ENCODE results near the gene CRABP1. TPM values are rescaled to one million over a fixed set of nuclear protein-coding genes. Genes with fewer than 3 reads are reported as not detected.

CRABP1 gene
- total RNA-seq, 2 donors from 2014 or later = not detected

DNA sequence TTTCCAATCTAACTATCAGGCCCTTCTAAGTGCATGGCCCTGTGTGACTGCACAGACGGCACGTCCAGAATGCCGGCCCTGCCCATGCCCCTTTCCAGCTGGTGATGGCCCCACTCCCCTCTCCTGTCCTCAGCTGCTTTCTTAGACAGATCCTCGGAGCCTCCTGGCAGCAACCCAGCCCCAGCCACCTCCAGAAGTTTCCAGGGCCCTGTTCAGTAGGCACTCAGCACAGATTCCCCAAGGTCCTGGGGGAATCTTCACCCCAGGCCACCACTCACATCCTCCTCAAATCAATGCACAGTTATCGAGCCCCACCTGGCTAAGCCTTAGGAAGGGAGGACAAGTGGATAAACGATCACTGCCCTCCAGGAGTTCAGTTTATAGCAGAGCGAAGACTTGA, 1.4 kb upstream of the CRABP1 start:
- 66% methylated on average over 7 of the region's 7 CpGs for WGBS
- H3K27me3 ChIP-seq (replicated peaks; ENCODE audit: insufficient read depth) = peaks cover 17% of the 10 kb centered on the region
- H3K27ac ChIP-seq = no peak overlapping the region
- TF ChIP-seq, protein P1, sequence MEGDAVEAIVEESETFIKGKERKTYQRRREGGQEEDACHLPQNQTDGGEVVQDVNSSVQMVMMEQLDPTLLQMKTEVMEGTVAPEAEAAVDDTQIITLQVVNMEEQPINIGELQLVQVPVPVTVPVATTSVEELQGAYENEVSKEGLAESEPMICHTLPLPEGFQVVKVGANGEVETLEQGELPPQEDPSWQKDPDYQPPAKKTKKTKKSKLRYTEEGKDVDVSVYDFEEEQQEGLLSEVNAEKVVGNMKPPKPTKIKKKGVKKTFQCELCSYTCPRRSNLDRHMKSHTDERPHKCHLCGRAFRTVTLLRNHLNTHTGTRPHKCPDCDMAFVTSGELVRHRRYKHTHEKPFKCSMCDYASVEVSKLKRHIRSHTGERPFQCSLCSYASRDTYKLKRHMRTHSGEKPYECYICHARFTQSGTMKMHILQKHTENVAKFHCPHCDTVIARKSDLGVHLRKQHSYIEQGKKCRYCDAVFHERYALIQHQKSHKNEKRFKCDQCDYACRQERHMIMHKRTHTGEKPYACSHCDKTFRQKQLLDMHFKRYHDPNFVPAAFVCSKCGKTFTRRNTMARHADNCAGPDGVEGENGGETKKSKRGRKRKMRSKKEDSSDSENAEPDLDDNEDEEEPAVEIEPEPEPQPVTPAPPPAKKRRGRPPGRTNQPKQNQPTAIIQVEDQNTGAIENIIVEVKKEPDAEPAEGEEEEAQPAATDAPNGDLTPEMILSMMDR (IDR thresholded peaks at IDR 0.05) = no peak
- no peak for TF ChIP-seq POLR2A (IDR thresholded peaks at IDR 0.05)
- no peak for TF ChIP-seq POLR2AphosphoS5 (IDR thresholded peaks at IDR 0.05)
- H3K4me3 ChIP-seq = no peak overlapping the region
- no peaks in the 10 kb centered on the region for H3K36me3 ChIP-seq
- intact Hi-C loops (cut with DNase I) = no loop called here
- no peaks in the 10 kb centered on the region for H3K4me1 ChIP-seq (replicated peaks)
- no peaks in the 10 kb centered on the region for H3K9me3 ChIP-seq
- no peak for DNase-seq (ENCODE audit: low spot score)

DNA sequence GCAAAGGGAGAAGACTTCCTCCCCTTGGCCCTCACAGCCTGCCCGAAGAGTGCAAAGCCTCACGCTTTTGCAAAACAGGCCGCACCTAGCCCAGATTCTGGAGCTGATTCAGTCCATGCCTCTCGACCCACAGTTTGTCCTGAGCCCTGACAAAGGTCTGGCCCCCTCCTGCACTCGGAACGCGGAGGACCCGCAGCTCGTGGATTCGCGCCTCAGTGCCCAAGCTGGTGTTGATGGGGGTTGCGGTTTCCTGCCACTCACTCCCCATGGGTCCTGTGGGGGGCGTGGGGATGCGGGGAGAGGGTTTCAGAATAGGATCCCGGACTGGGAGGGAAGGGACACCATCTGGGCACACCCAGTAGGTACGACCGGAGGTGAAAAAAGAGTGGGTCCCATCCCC, 594 bp upstream of the CRABP1 start:
- 62% methylated on average over 17 of the region's 17 CpGs for WGBS
- Histone ChIP-seq H3K9me3 (no peaks in the 10 kb centered on the region), H3K27me3 (replicated peaks; ENCODE audit: insufficient read depth) (peaks cover 17% of the 10 kb centered on the region), H3K4me3 (no peak overlapping the region), H3K27ac (no peak overlapping the region), H3K36me3 (no peaks in the 10 kb centered on the region), H3K4me1 (replicated peaks) (no peaks in the 10 kb centered on the region)
- TF ChIP-seq POLR2AphosphoS5 (IDR thresholded peaks at IDR 0.05) = no peak
- TF ChIP-seq POLR2A (IDR thresholded peaks at IDR 0.05) = no peak
- TF ChIP-seq, protein P1 (IDR thresholded peaks at IDR 0.05) = no peak
- intact Hi-C loops (cut with DNase I) = no loop called here
- DNase-seq (ENCODE audit: low spot score) = no peak

DNA sequence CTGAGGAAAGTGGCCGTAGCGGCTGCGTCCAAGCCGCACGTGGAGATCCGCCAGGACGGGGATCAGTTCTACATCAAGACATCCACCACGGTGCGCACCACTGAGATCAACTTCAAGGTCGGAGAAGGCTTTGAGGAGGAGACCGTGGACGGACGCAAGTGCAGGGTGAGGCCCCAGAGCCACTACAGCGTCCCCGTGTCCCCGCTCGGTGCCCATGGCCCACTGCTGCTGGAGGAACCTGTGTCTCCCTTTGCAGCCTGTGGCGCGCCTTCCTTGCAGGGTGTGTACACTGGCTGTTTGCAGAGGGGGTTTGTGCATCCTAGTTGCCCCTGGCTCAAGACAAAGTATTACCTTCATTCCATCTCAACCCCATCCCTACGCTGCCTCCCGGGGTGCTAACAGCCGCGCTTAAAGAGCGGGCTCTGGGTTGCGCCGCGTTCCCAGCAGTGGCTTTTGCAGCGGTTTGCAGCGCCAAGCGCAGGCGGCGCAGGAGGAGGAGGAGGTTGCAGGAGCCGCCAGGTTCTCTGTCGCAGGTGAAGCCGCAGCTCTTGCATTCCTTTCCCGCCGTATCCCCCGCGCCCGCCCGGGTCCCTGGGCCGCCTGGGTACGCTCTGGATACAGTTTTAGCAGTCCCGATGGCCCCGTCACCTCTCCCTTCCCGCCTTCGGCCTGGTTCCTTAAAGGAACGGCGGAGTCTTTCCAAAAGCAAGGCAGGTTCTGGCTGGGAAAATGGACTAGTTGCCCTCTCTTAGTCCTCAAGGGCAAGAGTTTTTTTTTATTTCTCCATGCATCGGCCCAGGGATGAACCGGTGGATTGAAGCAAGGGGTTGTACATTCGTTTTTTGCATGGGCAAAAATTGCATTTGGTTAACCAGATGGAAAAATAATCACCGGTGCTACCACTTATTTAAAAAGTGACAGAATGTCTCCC, 1.2 kb downstream of the CRABP1 start:
- 10% methylated on average over 51 of the region's 53 CpGs for WGBS
- DNase-seq (ENCODE audit: low spot score) = no peak
- Histone ChIP-seq H3K36me3 (no peaks in the 10 kb centered on the region), H3K27ac (no peak overlapping the region), H3K27me3 (replicated peaks; ENCODE audit: insufficient read depth) (peaks cover 17% of the 10 kb centered on the region), H3K9me3 (no peaks in the 10 kb centered on the region), H3K4me1 (replicated peaks) (no peaks in the 10 kb centered on the region), H3K4me3 (no peak overlapping the region)
- intact Hi-C loops (cut with DNase I) = no loop called here
- TF ChIP-seq POLR2AphosphoS5 (IDR thresholded peaks at IDR 0.05) = no peak
- TF ChIP-seq, protein P1 (IDR thresholded peaks at IDR 0.05) = no peak
- TF ChIP-seq POLR2A (IDR thresholded peaks at IDR 0.05) = no peak

DNA sequence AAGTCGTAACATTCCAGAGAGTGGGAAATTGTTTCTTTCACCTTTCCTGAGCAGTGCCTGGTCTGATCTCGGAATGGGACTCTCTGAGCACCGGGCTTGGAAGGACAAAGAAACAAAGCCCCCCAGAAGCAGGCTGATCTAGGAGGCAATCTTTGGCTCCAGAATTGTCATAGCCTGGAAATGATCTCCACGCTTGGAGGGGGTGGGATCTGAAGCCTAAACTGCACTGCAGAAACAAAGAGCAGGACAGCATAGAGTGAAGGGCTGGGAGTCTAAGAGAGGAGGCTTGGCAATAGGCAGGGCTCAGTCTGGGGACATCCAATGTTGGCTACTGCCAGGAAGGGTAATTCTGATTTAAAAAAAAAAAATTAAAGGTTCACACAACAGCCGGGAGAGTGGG, 1.9 kb downstream of the CRABP1 start:
- no peaks in the 10 kb centered on the region for H3K9me3 ChIP-seq
- intact Hi-C loops (cut with DNase I) = no loop called here
- H3K4me1 ChIP-seq (replicated peaks) = no peaks in the 10 kb centered on the region
- no peak overlapping the region for H3K4me3 ChIP-seq
- no peak overlapping the region for H3K27ac ChIP-seq
- TF ChIP-seq POLR2A (IDR thresholded peaks at IDR 0.05) = no peak
- TF ChIP-seq POLR2AphosphoS5 (IDR thresholded peaks at IDR 0.05) = no peak
- TF ChIP-seq, protein P1 (IDR thresholded peaks at IDR 0.05) = no peak
- peaks cover 17% of the 10 kb centered on the region for H3K27me3 ChIP-seq (replicated peaks; ENCODE audit: insufficient read depth)
- H3K36me3 ChIP-seq = no peaks in the 10 kb centered on the region
- 69% methylated on average over 5 of the region's 5 CpGs for WGBS
- DNase-seq (ENCODE audit: low spot score) = no peak
